IPS DF 19.7 (cell line): ENCODE data around the gene DNM2.

Source experiments
- DNase-seq: peaks from one replicate; pipeline ENCODE4 v3.0.0-alpha.2; 2013; ENCODE audit warnings: low read depth, low spot score

DNM2 gene

DNA sequence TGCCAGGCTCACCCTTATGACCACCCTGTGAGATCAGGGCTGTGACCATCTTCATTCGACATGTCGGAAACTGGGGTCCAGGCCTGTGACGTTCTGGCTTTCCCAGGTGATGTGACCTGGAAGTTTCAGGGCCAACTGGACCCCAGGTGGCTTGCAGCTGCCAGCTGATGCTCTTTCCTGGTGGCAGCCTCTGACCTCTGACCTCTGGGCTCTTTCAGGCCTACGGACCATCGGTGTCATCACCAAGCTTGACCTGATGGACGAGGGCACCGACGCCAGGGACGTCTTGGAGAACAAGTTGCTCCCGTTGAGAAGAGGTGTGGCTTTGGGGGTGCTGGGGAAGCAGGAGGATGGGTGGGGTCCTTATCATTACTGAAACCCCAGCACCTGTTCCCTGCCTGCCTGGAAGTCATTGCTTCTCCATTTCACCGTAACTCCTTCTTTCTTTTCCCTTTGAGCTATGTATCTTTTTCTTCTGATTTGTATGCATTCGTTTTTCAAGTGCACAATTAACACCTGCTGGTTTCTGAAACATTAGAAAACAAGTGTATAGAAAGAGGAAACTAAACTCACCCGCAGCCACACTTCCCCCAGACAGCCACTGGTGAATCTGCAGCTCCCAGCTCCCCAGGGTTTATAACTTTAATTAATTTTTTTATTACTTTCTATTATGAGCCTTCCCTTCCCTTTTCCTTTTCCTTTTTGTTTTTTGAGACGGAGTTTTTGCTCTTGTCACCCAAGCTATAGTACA is 59.2 kb downstream of the DNM2 start:
- DNase-seq, result no peak

GRCh38 chr19:10780368-10780767 is 62.5 kb downstream of the DNM2 start:
- no peak for DNase-seq

GRCh38 chr19:10782795-10783194 is 64.9 kb downstream of the DNM2 start:
- DNase-seq, result no peak

DNA sequence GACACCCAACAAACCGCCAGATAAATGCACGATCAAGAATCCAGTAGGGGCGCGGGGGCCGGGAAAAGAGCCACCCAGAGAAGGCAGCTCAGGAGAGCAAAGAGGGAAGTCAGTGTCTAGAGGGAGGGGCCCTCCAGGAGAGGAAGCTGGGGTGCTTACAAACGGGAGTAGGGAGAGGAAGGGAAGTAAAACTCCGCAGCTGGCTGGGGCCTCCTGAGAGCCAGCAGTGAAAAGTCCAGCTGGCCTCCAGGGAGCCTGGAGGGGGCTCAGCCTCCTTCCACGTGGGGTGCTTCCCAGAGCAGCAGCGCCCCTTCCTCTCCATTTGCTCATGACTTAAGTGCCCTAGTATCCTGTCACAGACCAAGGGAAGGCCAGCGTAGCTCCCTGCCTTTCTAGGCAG is 66.4 kb downstream of the DNM2 start:
- DNase-seq, result no peak

GRCh38 chr19:10788146-10788545 is 70.3 kb downstream of the DNM2 start:
- no peak for DNase-seq

DNA sequence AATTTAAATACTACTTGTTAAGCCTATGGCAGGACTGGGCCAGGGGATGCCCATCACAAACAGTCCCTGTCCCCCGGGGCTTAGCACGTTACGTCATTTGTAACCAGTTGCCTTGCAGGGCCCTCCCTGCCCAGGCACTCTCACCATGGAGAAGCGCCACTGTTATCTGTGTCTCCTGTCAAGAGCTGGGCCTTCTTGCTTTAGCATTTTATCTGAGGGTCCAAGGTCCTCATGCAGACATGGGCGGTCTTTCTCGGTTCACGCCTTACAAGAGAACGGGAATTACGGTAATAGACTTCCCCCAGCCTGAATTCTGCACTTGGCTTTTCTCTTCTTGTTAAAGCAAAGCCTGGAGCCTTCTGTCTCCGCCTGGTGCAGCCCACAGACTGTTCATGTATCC is 72.0 kb downstream of the DNM2 start:
- DNase-seq, result no peak

GRCh38 chr19:10796653-10797052 is 78.8 kb downstream of the DNM2 start:
- no peak for DNase-seq

DNA sequence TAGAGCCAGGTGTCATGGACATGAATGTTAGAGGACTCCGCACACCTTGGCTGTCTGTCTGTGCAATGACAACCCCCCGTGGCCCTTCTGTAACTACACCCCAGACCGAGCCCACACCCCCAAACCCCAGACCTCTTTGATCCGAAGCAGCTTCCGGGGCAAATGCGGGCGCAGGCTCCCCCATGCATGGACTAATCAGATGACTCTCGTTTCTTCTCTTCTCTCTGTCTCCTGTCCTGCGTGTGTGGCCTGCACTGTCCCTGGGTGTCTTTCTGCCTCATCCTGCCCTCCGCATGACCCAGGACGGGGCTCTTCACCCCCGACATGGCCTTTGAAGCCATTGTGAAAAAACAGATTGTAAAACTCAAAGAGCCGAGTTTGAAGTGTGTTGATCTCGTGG is 79.2 kb downstream of the DNM2 start:
- DNase-seq, result no peak

- no peak for DNase-seq
Measured at GRCh38 chr19:10797541-10798256, 79.8 kb downstream of the DNM2 start.

DNA sequence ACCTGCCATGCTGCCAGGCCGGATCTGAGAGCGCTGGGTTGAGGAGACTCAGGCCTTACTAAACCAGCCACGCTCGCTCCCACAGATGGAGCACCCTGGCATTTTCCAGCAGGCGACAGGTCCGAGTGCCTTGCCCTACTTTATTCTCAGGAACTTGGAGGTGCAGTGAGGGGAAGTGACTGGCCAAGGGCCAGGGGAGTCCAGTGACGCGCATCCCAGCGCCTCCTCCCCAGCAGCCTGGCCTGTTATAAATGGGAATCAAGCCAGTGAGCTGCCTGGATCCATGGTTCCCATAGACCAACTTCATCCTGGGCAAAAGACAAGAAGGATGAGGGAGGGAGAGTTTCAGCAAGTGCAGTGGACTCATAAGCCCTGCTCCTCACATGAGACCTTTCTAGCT is 82.6 kb downstream of the DNM2 start:
- no peak for DNase-seq

DNA sequence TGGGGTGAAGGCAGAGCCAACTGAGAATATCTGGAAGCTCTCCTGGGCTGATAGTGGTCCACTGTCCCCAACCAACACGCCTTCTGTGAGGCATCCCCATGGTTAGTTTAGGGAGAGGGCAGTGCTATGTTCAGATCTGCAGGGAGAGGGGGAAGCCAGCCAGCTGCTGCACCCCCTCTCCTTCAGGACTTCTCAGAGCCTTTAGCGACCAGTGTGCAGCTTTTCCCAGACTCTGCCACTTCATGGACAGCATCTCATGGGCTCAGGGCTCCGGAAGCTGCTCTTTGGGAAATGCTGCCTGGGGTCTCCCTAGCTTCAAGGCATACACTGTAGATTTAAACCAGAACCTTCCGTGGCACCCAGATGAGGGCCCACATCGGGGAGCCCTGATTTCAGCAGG is 84.6 kb downstream of the DNM2 start:
- no peak for DNase-seq

- DNase-seq, result no peak
Measured at GRCh38 chr19:10803252-10803651, 85.4 kb downstream of the DNM2 start.

DNA sequence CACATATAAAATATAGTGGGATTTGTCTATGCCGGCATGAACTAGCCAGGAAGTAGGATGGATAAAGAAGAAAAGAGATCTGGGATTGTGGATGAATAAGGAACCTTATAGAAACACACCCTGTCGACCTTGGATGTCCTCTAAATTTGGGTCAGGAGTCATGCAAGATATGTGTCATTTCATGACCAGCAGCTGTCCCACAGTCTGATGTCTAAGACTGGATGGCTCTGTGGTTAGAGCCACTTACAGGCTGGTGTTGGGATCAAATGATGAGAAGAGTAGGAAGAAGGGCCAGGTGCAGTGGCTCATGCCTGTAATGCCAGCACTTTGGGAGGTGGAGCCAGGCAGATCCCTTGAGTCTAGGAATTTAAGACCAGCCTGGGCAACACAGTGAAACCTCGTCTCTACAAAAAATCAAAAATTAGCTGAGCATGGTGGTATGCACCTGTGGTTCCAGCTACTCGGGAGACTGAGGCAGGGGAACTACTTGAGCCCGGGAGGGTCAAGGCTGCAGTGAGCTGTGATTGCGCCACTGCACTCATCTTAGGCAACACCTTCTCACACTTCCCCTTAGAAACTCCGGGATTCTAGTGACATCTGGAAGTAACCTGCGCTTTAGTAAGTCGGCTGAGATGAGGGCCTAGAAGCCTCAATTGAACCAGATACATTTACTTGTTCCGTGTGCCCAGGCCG is 87.3 kb downstream of the DNM2 start:
- DNase-seq, result no peak

GRCh38 chr19:10805758-10806247 is 87.9 kb downstream of the DNM2 start:
- no peak for DNase-seq

DNA sequence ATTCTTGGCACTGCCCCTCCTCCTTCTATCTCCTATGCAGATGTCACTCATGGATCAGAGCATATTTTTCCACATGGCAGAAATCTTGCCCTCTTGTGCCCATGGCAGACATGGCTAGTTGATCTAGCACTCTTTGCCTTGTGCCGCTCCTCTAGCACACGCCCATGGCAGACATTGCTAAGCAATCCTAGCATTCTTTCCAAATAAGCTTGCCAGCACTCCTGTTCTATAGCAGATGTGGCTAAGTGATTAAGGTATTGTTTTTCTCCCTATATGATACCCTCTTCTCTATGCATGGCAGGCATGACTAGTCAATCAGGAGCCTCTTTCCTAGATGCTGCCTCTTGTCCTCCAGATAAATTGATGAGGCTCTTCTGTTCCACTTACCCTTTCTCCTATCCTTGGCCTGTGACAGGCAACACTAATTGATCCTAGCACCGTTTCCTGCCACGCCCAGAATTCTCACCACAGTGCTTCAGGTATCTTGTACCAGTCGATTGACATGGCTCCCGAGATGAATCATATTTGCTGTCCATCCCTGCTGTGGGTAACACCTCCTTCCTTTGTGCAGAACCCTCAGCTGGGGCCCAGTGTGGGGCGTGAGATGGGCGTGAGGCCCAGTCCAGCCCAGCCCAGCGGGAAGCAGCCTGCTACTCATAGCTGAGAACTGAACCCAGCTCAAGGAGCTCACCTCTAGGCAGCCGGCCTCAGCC is 91.2 kb downstream of the DNM2 start:
- DNase-seq, result no peak

DNA sequence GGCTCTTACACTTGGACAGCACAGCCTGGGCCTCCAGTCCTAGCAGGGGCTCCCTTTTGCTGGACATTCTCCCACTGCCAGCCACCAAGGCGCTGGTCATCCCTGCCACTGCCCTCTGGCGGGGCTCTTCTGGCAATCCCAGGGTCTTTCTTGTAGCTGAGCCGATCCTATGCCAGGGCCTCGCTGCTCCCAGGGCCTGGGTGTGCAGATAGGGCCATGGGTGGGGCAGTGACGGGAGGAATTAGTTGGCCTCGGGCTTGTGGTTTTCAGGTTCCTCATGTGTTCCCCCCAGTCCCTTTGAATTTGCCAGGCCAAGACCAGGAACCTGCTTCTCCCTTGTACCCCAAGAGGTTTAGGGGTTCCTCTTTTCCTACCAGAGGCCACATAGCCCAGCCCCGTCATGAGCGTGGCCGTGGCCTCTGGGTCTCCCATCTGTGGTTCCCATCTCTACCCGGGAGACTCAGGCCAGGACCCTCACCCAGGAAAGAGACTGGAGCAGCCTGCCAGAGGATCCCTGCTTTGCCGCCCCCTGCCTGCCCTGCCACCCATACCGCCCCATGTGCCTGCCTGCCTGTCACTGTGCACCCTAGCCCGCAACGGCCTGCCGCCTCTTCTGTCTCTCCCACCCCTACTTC is 91.9 kb downstream of the DNM2 start:
- no peak for DNase-seq

DNA sequence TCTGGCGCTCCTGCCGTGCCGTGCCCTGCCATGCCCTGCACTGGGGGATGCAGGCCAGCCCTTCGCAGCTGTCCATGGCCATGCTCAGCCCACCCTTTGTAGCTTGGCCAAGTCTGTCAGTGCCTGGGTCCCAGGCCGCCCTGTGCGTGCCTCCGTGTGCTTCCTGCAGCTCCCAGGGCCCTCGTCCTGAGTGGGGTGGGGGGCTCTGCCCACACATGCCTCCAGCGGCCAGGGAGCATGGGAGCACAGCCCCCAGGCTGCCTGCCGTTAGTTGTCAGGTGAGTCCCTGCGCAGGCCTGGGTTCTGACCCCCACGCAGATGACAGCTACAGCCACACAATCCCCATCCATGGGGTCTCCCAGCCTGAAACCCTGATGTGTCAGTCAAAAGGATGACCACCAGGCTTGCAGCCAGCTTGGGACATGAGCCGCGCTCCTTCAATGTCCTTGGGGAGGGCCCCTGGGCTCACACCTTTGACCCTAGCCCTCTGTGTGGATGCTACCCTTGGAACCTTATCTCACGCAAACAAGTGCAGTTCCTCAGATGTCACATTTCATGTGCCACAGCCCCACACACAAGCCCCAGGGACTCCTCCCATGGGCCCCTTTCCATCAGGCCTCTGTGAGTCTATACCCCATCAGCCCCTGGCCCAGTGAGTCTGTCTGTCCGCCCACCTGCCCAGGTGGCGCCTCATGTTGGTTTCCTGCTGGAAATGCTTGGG is 93.7 kb downstream of the DNM2 start:
- no peak for DNase-seq

GRCh38 chr19:10812196-10812595 is 94.3 kb downstream of the DNM2 start:
- DNase-seq, result no peak

GRCh38 chr19:10812902-10813404 is 95.1 kb downstream of the DNM2 start:
- DNase-seq, result no peak

- no peak for DNase-seq
Measured at GRCh38 chr19:10815007-10815536, 97.2 kb downstream of the DNM2 start.
